Stimulated activated CD4-positive, alpha-beta T cell treated with anti-CD3 and anti-CD28 coated beads, Interleukin-2, amount 100 ng/mL, for 48 hours (primary cell): ENCODE data around the gene KCNMB1.

Source experiments
- DNase-seq, 2 donors: peaks; one replicate each; pipeline ENCODE4 v3.0.0-alpha.2; 2020

KCNMB1 gene

GRCh38 chr5:170338933-170339779, 50.0 kb downstream of the KCNMB1 start:
- DNase-seq = peak; percentile 46 to 52

- DNase-seq = no peak
These were observed 50.9 kb downstream of the KCNMB1 start for GRCh38 chr5:170338291-170338690.

- no peak for DNase-seq
These were observed 52.0 kb downstream of the KCNMB1 start for GRCh38 chr5:170337045-170337733.

GRCh38 chr5:170336065-170336464, 53.1 kb downstream of the KCNMB1 start:
- DNase-seq = no peak

- no peak for DNase-seq
These were observed 54.5 kb downstream of the KCNMB1 start for GRCh38 chr5:170334626-170335025.

- peak; percentile 50 to 51 for DNase-seq
These were observed 55.8 kb downstream of the KCNMB1 start for GRCh38 chr5:170333161-170333910.

GRCh38 chr5:170332058-170332457, 57.1 kb downstream of the KCNMB1 start:
- DNase-seq = no peak

GRCh38 chr5:170330568-170331054, 58.6 kb downstream of the KCNMB1 start:
- DNase-seq = no peak

GRCh38 chr5:170329524-170329923, 59.6 kb downstream of the KCNMB1 start:
- DNase-seq = no peak

GRCh38 chr5:170327829-170328228, 61.3 kb downstream of the KCNMB1 start:
- no peak for DNase-seq

- no peak for DNase-seq
These were observed 62.0 kb downstream of the KCNMB1 start for GRCh38 chr5:170327168-170327567.
